ENCODE results near the gene FSTL5. TPM values are rescaled to one million over a fixed set of nuclear protein-coding genes. Genes with fewer than 3 reads are reported as not detected.

Gene FSTL5
- total and polyA plus RNA-seq, 2 experiments from 2014 or later = not detected

DNA sequence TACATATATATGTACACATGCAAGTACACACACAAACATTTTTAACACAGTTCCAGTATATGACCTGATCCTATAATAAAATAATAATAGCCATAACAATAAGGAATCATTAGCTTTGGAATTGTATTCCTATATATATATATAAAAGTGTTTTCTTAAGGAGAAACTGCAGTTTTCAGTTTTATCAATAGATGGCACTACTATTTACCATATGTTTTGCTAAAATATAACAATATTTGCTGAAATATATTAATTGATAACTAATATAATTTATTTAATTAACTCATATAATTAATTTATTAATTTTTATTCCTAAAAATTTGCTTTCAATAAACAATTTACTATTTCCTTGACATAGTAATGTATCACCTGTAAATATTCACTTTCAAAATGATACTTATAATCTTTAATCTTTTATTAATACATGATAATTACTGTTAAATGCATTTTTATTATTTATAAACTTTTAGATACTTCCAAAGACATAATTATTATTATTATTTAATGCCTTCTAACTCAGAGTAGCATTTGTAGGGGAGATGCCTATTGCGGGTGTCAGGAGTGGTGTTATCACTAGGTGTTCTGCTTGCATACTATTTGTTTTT, 599.5 kb downstream of the FSTL5 start:
- no peaks in the 10 kb centered on the region for H3K27me3 ChIP-seq (replicated peaks; ENCODE audit: insufficient read depth)
- H3K79me2 ChIP-seq (ENCODE audit: insufficient read depth) = no peaks in the 10 kb centered on the region
- DNase-seq = peak; percentile 13
- in situ Hi-C loops (cut with MboI) = no loop called here
- no peak overlapping the region for H3K4me3 ChIP-seq
- 92 to 100% methylated on average over 1 of the region's 1 CpG for WGBS, 2 experiments (ENCODE audit: low coverage in 1 of 2, low lambda C conversion rate in 2 of 2, missing lambda C conversion rate in 2 of 2)
- H3K9ac ChIP-seq = no peak overlapping the region
- no peak for TF ChIP-seq EZH2phosphoT487 (IDR thresholded peaks at IDR 0.05; ENCODE audit: insufficient read depth, low read depth)
- TF ChIP-seq EZH2 (IDR thresholded peaks at IDR 0.05; ENCODE audit: insufficient read depth, poor library complexity, severe bottlenecking) = no peak
- H2AFZ ChIP-seq = no peak overlapping the region
- no peaks in the 10 kb centered on the region for H4K20me1 ChIP-seq (ENCODE audit: insufficient read depth)
- no peak overlapping the region for H3K4me2 ChIP-seq (ENCODE audit: unreplicated experiment)
- H3K9me2 ChIP-seq (ENCODE audit: insufficient read depth) = no peaks in the 10 kb centered on the region
- H3K27ac ChIP-seq = no peak overlapping the region
- no peaks in the 10 kb centered on the region for H3K36me3 ChIP-seq (ENCODE audit: low read depth)
- no peaks in the 10 kb centered on the region for H3K4me1 ChIP-seq (ENCODE audit: insufficient read depth)
- no peaks in the 10 kb centered on the region for H3F3A ChIP-seq (ENCODE audit: insufficient read depth)
- H3K9me3 ChIP-seq (ENCODE audit: low read depth) = no peaks in the 10 kb centered on the region

DNA sequence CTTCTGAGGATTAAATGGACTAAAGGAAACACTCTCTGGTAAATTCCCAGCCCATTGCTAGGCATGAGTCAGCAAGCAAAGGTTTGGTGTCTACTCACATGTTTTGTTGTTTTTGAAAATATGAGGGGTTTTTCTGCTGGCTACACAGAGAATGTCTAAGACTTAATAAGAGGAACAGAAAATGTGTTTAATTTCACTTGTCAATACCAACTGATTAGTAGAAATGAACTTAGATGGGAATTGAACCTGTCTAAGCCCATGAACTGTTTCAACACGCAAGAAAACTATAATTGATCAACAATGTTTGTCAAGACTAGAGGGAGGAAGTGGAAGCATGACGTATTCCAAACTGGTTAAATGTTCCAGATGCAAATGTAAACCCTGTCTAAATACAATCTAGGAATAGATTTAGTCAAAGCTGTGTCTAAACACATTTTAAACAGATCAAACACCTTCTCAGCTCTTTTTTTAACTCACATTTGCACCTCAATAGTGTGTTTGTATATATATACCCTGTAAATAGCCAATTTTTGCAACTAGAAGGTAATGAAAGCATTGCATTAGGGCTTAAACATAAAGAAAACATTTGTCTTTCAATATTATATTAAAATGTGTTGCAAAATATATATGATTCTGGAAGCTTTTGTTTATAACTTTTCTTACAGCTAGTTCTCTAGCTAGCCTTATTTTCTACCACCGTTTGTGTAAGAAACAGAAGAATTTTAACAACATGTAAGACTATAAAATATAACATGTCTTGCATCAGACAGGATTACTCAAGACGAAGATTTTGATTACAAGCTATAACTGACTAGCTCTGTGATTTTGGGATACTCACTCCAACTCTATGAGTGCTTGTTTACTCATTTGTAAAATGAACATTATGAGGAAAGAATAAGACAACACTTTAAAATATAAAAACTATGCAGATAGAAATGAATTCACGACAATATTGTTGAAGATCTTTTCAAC, 607.8 kb downstream of the FSTL5 start:
- Histone ChIP-seq H3K36me3 (ENCODE audit: low read depth) (no peaks in the 10 kb centered on the region), H3K9ac (no peak overlapping the region), H3K4me3 (no peak overlapping the region), H2AFZ (no peak overlapping the region), H3K9me3 (ENCODE audit: low read depth) (no peaks in the 10 kb centered on the region), H4K20me1 (ENCODE audit: insufficient read depth) (no peaks in the 10 kb centered on the region), H3K79me2 (ENCODE audit: insufficient read depth) (no peaks in the 10 kb centered on the region), H3F3A (ENCODE audit: insufficient read depth) (no peaks in the 10 kb centered on the region), H3K9me2 (ENCODE audit: insufficient read depth) (no peaks in the 10 kb centered on the region), H3K4me1 (ENCODE audit: insufficient read depth) (no peaks in the 10 kb centered on the region), H3K27me3 (replicated peaks; ENCODE audit: insufficient read depth) (no peaks in the 10 kb centered on the region), H3K4me2 (ENCODE audit: unreplicated experiment) (no peak overlapping the region), H3K27ac (no peak overlapping the region)
- TF ChIP-seq EZH2phosphoT487 (IDR thresholded peaks at IDR 0.05; ENCODE audit: insufficient read depth, low read depth) (no peak), EZH2 (IDR thresholded peaks at IDR 0.05; ENCODE audit: insufficient read depth, poor library complexity, severe bottlenecking) (no peak)
- DNase-seq = peak; percentile 15
- WGBS, 2 experiments (ENCODE audit: low coverage in 1 of 2, low lambda C conversion rate in 2 of 2, missing lambda C conversion rate in 2 of 2) = 59 to 61% methylated on average over 5 of the region's 5 CpGs
- in situ Hi-C loops (cut with MboI) = no loop called here

DNA sequence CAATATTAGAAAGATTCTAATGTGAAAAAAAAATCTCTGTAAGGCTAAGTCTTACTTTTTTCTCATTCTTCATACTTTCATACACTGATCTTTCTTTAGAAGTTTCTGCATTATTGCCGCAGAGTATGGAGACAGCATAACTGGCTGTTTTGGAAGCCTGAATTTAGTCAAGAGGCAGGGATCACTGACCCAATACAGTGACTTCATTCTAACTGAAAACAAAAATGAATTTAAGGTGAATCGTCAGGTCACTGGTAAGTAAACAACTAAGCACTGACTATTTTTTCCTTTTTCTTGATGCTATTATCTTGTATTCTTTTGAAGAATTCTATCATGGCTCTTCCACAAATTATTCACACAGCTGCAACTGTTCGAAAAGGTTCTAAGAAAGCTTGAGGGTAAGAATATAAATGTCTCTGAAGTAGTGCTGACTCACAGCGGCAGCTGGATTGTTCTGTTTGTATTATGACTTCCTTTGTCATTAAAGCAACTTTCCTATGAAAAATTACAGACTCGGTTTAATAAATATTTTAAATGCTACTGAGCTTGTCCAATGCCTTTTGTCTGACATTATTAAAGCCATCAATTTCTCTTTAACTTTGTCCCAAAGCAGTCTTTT, 609.3 kb downstream of the FSTL5 start:
- Histone ChIP-seq H3F3A (ENCODE audit: insufficient read depth) (no peaks in the 10 kb centered on the region), H2AFZ (no peak overlapping the region), H3K9ac (no peak overlapping the region), H3K4me3 (no peak overlapping the region), H3K36me3 (ENCODE audit: low read depth) (no peaks in the 10 kb centered on the region), H3K4me2 (ENCODE audit: unreplicated experiment) (no peak overlapping the region), H3K9me3 (ENCODE audit: low read depth) (no peaks in the 10 kb centered on the region), H3K4me1 (ENCODE audit: insufficient read depth) (no peaks in the 10 kb centered on the region), H3K27me3 (replicated peaks; ENCODE audit: insufficient read depth) (no peaks in the 10 kb centered on the region), H3K9me2 (ENCODE audit: insufficient read depth) (no peaks in the 10 kb centered on the region), H4K20me1 (ENCODE audit: insufficient read depth) (no peaks in the 10 kb centered on the region), H3K79me2 (ENCODE audit: insufficient read depth) (no peaks in the 10 kb centered on the region), H3K27ac (no peak overlapping the region)
- TF ChIP-seq EZH2phosphoT487 (IDR thresholded peaks at IDR 0.05; ENCODE audit: insufficient read depth, low read depth) (no peak), EZH2 (IDR thresholded peaks at IDR 0.05; ENCODE audit: insufficient read depth, poor library complexity, severe bottlenecking) (no peak)
- in situ Hi-C loops (cut with MboI) = no loop called here
- WGBS, 2 experiments (ENCODE audit: low coverage in 1 of 2, low lambda C conversion rate in 2 of 2, missing lambda C conversion rate in 2 of 2) = 30 to 32% methylated on average over 5 of the region's 5 CpGs
- DNase-seq = peak; percentile 12

DNA sequence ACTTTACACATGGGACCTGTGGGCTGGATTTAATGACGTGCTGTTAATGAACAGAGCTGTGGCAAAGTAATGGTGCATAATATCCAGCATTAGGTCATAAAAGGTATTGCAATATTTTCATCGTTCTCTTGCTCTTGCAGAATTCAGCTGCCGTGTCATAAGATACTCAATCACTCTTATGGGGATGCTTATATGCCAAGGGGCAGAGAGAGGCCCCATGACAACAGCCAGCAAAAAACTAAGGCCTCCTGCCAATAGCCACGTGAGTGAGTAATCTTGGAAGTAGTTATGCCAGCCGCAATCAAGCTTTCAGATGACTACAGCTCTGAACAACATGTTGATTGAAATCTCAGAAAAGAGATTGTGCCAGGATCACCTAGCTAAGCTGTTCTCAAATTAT, 616.9 kb downstream of the FSTL5 start:
- no peaks in the 10 kb centered on the region for H3K79me2 ChIP-seq (ENCODE audit: insufficient read depth)
- 39 to 52% methylated on average over 5 of the region's 5 CpGs for WGBS, 2 experiments (ENCODE audit: low coverage in 1 of 2, low lambda C conversion rate in 2 of 2, missing lambda C conversion rate in 2 of 2)
- no peaks in the 10 kb centered on the region for H3K36me3 ChIP-seq (ENCODE audit: low read depth)
- in situ Hi-C loops (cut with MboI) = no loop called here
- no peaks in the 10 kb centered on the region for H3K4me1 ChIP-seq (ENCODE audit: insufficient read depth)
- H2AFZ ChIP-seq = no peak overlapping the region
- no peaks in the 10 kb centered on the region for H3K27me3 ChIP-seq (replicated peaks; ENCODE audit: insufficient read depth)
- H3K9me2 ChIP-seq (ENCODE audit: insufficient read depth) = no peaks in the 10 kb centered on the region
- H3K4me2 ChIP-seq (ENCODE audit: unreplicated experiment) = no peak overlapping the region
- no peak for DNase-seq
- H3K27ac ChIP-seq = no peak overlapping the region
- no peaks in the 10 kb centered on the region for H4K20me1 ChIP-seq (ENCODE audit: insufficient read depth)
- TF ChIP-seq EZH2 (IDR thresholded peaks at IDR 0.05; ENCODE audit: insufficient read depth, poor library complexity, severe bottlenecking) = no peak
- no peak for TF ChIP-seq EZH2phosphoT487 (IDR thresholded peaks at IDR 0.05; ENCODE audit: insufficient read depth, low read depth)
- H3K9ac ChIP-seq = no peak overlapping the region
- no peaks in the 10 kb centered on the region for H3K9me3 ChIP-seq (ENCODE audit: low read depth)
- H3F3A ChIP-seq (ENCODE audit: insufficient read depth) = no peaks in the 10 kb centered on the region
- H3K4me3 ChIP-seq = no peak overlapping the region

All from GM23248 (cell line).